ENCODE results near the gene F2.

Gene F2

GRCh38 chr11:46690702-46691101, 28.3 kb upstream of the F2 start:
- no peak overlapping the region for H3K4me3 ChIP-seq (ENCODE audit: low read depth in 1 of 2, low read length in 2 of 2)
- no peaks in the 10 kb centered on the region; the same call in 1 of the 2 replicates for H3K79me2 ChIP-seq (ENCODE audit: insufficient read depth, low read length)
- H3K27me3 ChIP-seq (ENCODE audit: insufficient read depth, low read length, poor library complexity): no peaks in the 10 kb centered on the region
- no peak for TF ChIP-seq EZH2 (IDR thresholded peaks at IDR 0.05; ENCODE audit: borderline replicate concordance, low read depth, low read length, severe bottlenecking)
- no peak overlapping the region for H3K9ac ChIP-seq (ENCODE audit: low read depth, low read length)
- no peaks in the 10 kb centered on the region for H3K9me3 ChIP-seq (ENCODE audit: insufficient read depth, low read length, severe bottlenecking)
- peaks cover 62% of the 10 kb centered on the region for H3K36me3 ChIP-seq (ENCODE audit: insufficient read depth, low read length)
- no peak for ATAC-seq (ENCODE audit: insufficient read depth, low read depth)
- peaks cover 3% of the 10 kb centered on the region; the same call in 1 of the 2 replicates for H4K20me1 ChIP-seq (ENCODE audit: insufficient read depth, low read length)
- no peak overlapping the region for H3K27ac ChIP-seq (ENCODE audit: low read length)
- no peaks in the 10 kb centered on the region for H3K4me1 ChIP-seq (ENCODE audit: insufficient read depth, low read length)
- H3K4me2 ChIP-seq (ENCODE audit: insufficient read depth, low read length): no peak overlapping the region
- no peak overlapping the region for H2AFZ ChIP-seq (ENCODE audit: low read depth, low read length)
- DNase-seq: no peak

- H3K9ac ChIP-seq (ENCODE audit: low read depth, low read length): no peak overlapping the region
- no peak overlapping the region for H3K4me3 ChIP-seq (ENCODE audit: low read depth in 1 of 2, low read length in 2 of 2)
- no peak overlapping the region for H3K4me2 ChIP-seq (ENCODE audit: insufficient read depth, low read length)
- ATAC-seq (ENCODE audit: insufficient read depth, low read depth) (no peak), DNase-seq (no peak)
- 0 out of 2 replicates have a peak, but pooled peaks cover 2% of the 10 kb centered on the region for H3K4me1 ChIP-seq (ENCODE audit: insufficient read depth, low read length)
- no peak overlapping the region for H2AFZ ChIP-seq (ENCODE audit: low read depth, low read length)
- H3K36me3 ChIP-seq (ENCODE audit: insufficient read depth, low read length): peaks cover 60% of the 10 kb centered on the region
- TF ChIP-seq CTCF (IDR thresholded peaks at IDR 0.05; ENCODE audit: borderline replicate concordance, extremely low read depth, low read length, poor library complexity, severe bottlenecking): no peak
- no peak for TF ChIP-seq EZH2 (IDR thresholded peaks at IDR 0.05; ENCODE audit: borderline replicate concordance, low read depth, low read length, severe bottlenecking)
- no peak overlapping the region for H3K27ac ChIP-seq (ENCODE audit: low read length)
- H3K27me3 ChIP-seq (ENCODE audit: insufficient read depth, low read length, poor library complexity): no peaks in the 10 kb centered on the region
- H3K9me3 ChIP-seq (ENCODE audit: insufficient read depth, low read length, severe bottlenecking): no peaks in the 10 kb centered on the region
- H3K79me2 ChIP-seq (ENCODE audit: insufficient read depth, low read length): peaks cover 7% of the 10 kb centered on the region
- peaks cover 8% of the 10 kb centered on the region; the same call in 1 of the 2 replicates for H4K20me1 ChIP-seq (ENCODE audit: insufficient read depth, low read length)
Measured at GRCh38 chr11:46692450-46692849, 26.6 kb upstream of the F2 start.

GRCh38 chr11:46693597-46694012, 25.4 kb upstream of the F2 start:
- Histone ChIP-seq H3K9me3 (ENCODE audit: insufficient read depth, low read length, severe bottlenecking) (no peaks in the 10 kb centered on the region), H4K20me1 (ENCODE audit: insufficient read depth, low read length) (peaks cover 10% of the 10 kb centered on the region; the same call in 1 of the 2 replicates), H3K79me2 (ENCODE audit: insufficient read depth, low read length) (peaks cover 17% of the 10 kb centered on the region), H3K4me2 (ENCODE audit: insufficient read depth, low read length) (no peak overlapping the region), H3K9ac (ENCODE audit: low read depth, low read length) (no peak overlapping the region), H3K27ac (ENCODE audit: low read length) (no peak overlapping the region), H2AFZ (ENCODE audit: low read depth, low read length) (no peak overlapping the region), H3K27me3 (ENCODE audit: insufficient read depth, low read length, poor library complexity) (no peaks in the 10 kb centered on the region), H3K4me1 (ENCODE audit: insufficient read depth, low read length) (peaks cover 10% of the 10 kb centered on the region), H3K36me3 (ENCODE audit: insufficient read depth, low read length) (peaks cover 52% of the 10 kb centered on the region), H3K4me3 (ENCODE audit: low read depth in 1 of 2, low read length in 2 of 2) (no peak overlapping the region)
- DNase-seq (no peak), ATAC-seq (ENCODE audit: insufficient read depth, low read depth) (no peak)
- TF ChIP-seq CTCF (IDR thresholded peaks at IDR 0.05; ENCODE audit: borderline replicate concordance, extremely low read depth, low read length, poor library complexity, severe bottlenecking): no peak
- no peak for TF ChIP-seq EZH2 (IDR thresholded peaks at IDR 0.05; ENCODE audit: borderline replicate concordance, low read depth, low read length, severe bottlenecking)

- no peak overlapping the region for H2AFZ ChIP-seq (ENCODE audit: low read depth, low read length)
- ATAC-seq (ENCODE audit: insufficient read depth, low read depth) (no peak), DNase-seq (no peak)
- H3K9me3 ChIP-seq (ENCODE audit: insufficient read depth, low read length, severe bottlenecking): no peaks in the 10 kb centered on the region
- no peak overlapping the region for H3K27ac ChIP-seq (ENCODE audit: low read length)
- H3K36me3 ChIP-seq (ENCODE audit: insufficient read depth, low read length): peaks cover 50% of the 10 kb centered on the region
- peaks cover 15% of the 10 kb centered on the region for H3K4me1 ChIP-seq (ENCODE audit: insufficient read depth, low read length)
- H3K27me3 ChIP-seq (ENCODE audit: insufficient read depth, low read length, poor library complexity): no peaks in the 10 kb centered on the region
- no peak overlapping the region for H3K4me2 ChIP-seq (ENCODE audit: insufficient read depth, low read length)
- peaks cover 22% of the 10 kb centered on the region for H3K79me2 ChIP-seq (ENCODE audit: insufficient read depth, low read length)
- TF ChIP-seq CTCF (IDR thresholded peaks at IDR 0.05; ENCODE audit: borderline replicate concordance, extremely low read depth, low read length, poor library complexity, severe bottlenecking) (no peak), EZH2 (IDR thresholded peaks at IDR 0.05; ENCODE audit: borderline replicate concordance, low read depth, low read length, severe bottlenecking) (no peak)
- peaks cover 10% of the 10 kb centered on the region; the same call in 1 of the 2 replicates for H4K20me1 ChIP-seq (ENCODE audit: insufficient read depth, low read length)
- H3K9ac ChIP-seq (ENCODE audit: low read depth, low read length): no peak overlapping the region
- no peak overlapping the region for H3K4me3 ChIP-seq (ENCODE audit: low read depth in 1 of 2, low read length in 2 of 2)
Measured at GRCh38 chr11:46694072-46694471, 24.9 kb upstream of the F2 start.
